Sigmoid colon (tissue), 4 donors: ENCODE measurements around the gene ARHGAP10.

ENCODE experiments used
- EP300 ChIP-seq, 4 donors: sonication (generic); formaldehyde crosslinking; IDR thresholded peaks; one replicate each; pipeline ENCODE4 v1.6.1; 2017; ENCODE audit warnings: antibody characterized with exemption in 4 of 4
- POLR2A ChIP-seq, 2 donors: fragments of 450-650 bp; IDR thresholded peaks; one replicate each; pipeline ENCODE4 v1.6.1; 2016; ENCODE audit warnings: antibody characterized with exemption in 2 of 2, mild to moderate bottlenecking in 2 of 2, moderate library complexity in 2 of 2
- POLR2AphosphoS5 ChIP-seq, 4 donors: sonication (generic); formaldehyde crosslinking; IDR thresholded peaks; one replicate each; pipeline ENCODE4 v1.6.1; 2017; ENCODE audit warnings: antibody characterized with exemption in 4 of 4
- TF ChIP-seq, protein P1 (sequence below), 4 experiments: fragments of 450-650 bp in 3 of 4; fragments of 200-600 bp in 1 of 4; IDR thresholded peaks; one replicate each; pipeline ENCODE4 v1.5.1; 2016 to 2019; ENCODE audit warnings: antibody characterized with exemption in 4 of 4, mild to moderate bottlenecking in 3 of 4, moderate library complexity in 2 of 4

DNA sequence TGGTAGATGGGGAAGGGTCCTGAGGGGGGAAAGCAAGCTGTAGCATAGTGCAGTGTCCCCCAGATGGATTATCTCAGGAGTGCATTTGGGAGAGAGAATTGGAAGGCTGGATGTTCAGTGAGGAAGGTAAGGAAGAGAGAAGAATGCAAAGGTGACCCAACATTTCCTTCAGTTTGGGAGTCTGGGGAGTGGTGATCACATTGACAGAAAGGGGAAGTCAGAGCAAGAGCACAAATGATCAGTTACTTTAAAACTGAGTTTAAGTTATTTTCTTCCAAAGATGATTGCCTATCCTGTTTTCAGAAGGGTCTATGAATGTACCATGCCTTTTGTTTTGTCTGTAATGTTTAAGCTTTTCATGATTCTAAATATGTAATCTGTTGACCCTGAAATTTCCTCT lies 47.6 kb downstream of the ARHGAP10 start:
- TF ChIP-seq, protein P1, sequence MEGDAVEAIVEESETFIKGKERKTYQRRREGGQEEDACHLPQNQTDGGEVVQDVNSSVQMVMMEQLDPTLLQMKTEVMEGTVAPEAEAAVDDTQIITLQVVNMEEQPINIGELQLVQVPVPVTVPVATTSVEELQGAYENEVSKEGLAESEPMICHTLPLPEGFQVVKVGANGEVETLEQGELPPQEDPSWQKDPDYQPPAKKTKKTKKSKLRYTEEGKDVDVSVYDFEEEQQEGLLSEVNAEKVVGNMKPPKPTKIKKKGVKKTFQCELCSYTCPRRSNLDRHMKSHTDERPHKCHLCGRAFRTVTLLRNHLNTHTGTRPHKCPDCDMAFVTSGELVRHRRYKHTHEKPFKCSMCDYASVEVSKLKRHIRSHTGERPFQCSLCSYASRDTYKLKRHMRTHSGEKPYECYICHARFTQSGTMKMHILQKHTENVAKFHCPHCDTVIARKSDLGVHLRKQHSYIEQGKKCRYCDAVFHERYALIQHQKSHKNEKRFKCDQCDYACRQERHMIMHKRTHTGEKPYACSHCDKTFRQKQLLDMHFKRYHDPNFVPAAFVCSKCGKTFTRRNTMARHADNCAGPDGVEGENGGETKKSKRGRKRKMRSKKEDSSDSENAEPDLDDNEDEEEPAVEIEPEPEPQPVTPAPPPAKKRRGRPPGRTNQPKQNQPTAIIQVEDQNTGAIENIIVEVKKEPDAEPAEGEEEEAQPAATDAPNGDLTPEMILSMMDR (IDR thresholded peaks at IDR 0.05): no peak
- TF ChIP-seq POLR2A (IDR thresholded peaks at IDR 0.05) (no peak), POLR2AphosphoS5 (IDR thresholded peaks at IDR 0.05) (no peak), EP300 (IDR thresholded peaks at IDR 0.05) (no peak)
